KMS-11 (cell line): Measurements from ENCODE around the gene WIPF1.
A peak's percentile ranks its signal among the peaks of the same experiment; 100 is the strongest.

ENCODE experiments used
- H2AFZ ChIP-seq: fragments of 200-600 bp; sonication (generic); 2 replicates; pipeline ENCODE4 v1.6.1; 2016; ENCODE audit warnings: antibody characterized with exemption, mixed run types, low read depth
- H3K27ac ChIP-seq: fragments of 200-600 bp; sonication (generic); 2 replicates; pipeline ENCODE4 v1.6.1; 2016; ENCODE audit warnings: mild to moderate bottlenecking, mixed run types
- H3K27me3 ChIP-seq: fragments of 200-600 bp; sonication (generic); 2 replicates; pipeline ENCODE4 v1.6.1; 2017; ENCODE audit warnings: mild to moderate bottlenecking, low read depth, mixed run types, moderate library complexity; ENCODE audit not compliant: insufficient read depth
- H3K36me3 ChIP-seq: fragments of 200-600 bp; sonication (generic); 2 replicates; pipeline ENCODE4 v1.6.1; 2017; ENCODE audit warnings: mild to moderate bottlenecking, mixed run types; ENCODE audit not compliant: insufficient read depth
- H3K4me1 ChIP-seq: fragments of 200-600 bp; sonication (generic); 2 replicates; pipeline ENCODE4 v1.6.1; 2016; ENCODE audit warnings: mild to moderate bottlenecking, low read depth, mixed run types; ENCODE audit not compliant: poor library complexity, severe bottlenecking
- H3K4me2 ChIP-seq: fragments of 200-600 bp; sonication (generic); 2 replicates; pipeline ENCODE4 v1.7.0; 2016; ENCODE audit warnings: mild to moderate bottlenecking, mixed run types
- H3K4me3 ChIP-seq: fragments of 200-600 bp; sonication (generic); IDR thresholded peaks from 2 replicates; pipeline ENCODE4 v1.6.1; 2017; ENCODE audit warnings: low read depth, low read length, mixed read lengths; ENCODE audit not compliant: insufficient read depth
- H3K79me2 ChIP-seq: fragments of 200-600 bp; sonication (generic); 2 replicates; pipeline ENCODE4 v1.6.1; 2016; ENCODE audit warnings: low read depth, mixed run types; ENCODE audit not compliant: insufficient read depth
- H3K9ac ChIP-seq: fragments of 200-600 bp; sonication (generic); 2 replicates; pipeline ENCODE4 v1.6.1; 2016; ENCODE audit warnings: mild to moderate bottlenecking, mixed run types
- H4K20me1 ChIP-seq: fragments of 200-600 bp; sonication (generic); 2 replicates; pipeline ENCODE4 v1.6.1; 2016; ENCODE audit warnings: mild to moderate bottlenecking, mixed run types; ENCODE audit not compliant: insufficient read depth
- CTCF ChIP-seq: fragments of 200-600 bp; sonication (generic); conservative IDR thresholded peaks from 2 replicates; pipeline ENCODE4 v1.6.1; 2017; ENCODE audit warnings: low read depth, mild to moderate bottlenecking, antibody characterized with exemption, low read length, moderate library complexity, mixed read lengths

Gene WIPF1

GRCh38 chr2:174607989-174608865, 10.6 kb upstream of the WIPF1 start:
- Histone ChIP-seq H3K9ac (peak overlapping the region; percentile 59), H3K27ac (peak overlapping the region; percentile 94), H2AFZ (peak overlapping the region; percentile 41; the same call in 1 of the 2 replicates), H3K4me3 (no peak overlapping the region), H3K36me3 (no peaks in the 10 kb centered on the region), H3K27me3 (no peaks in the 10 kb centered on the region), H4K20me1 (no peaks in the 10 kb centered on the region), H3K79me2 (peaks cover 22% of the 10 kb centered on the region; the same call in 1 of the 2 replicates), H3K4me2 (peak overlapping the region; percentile 86), H3K4me1 (peaks cover 97% of the 10 kb centered on the region)
- TF ChIP-seq CTCF = no peak

GRCh38 chr2:174607584-174607983, 10.0 kb upstream of the WIPF1 start:
- Histone ChIP-seq H3K79me2 (peaks cover 16% of the 10 kb centered on the region; the same call in 1 of the 2 replicates), H3K4me1 (peaks cover 97% of the 10 kb centered on the region), H3K9ac (peak overlapping the region; percentile 59), H3K4me3 (no peak overlapping the region), H3K27ac (peak overlapping the region; percentile 94), H2AFZ (peak overlapping the region; percentile 41; the same call in 1 of the 2 replicates), H4K20me1 (no peaks in the 10 kb centered on the region), H3K4me2 (peak overlapping the region; percentile 86), H3K27me3 (no peaks in the 10 kb centered on the region), H3K36me3 (no peaks in the 10 kb centered on the region)
- TF ChIP-seq CTCF = no peak

GRCh38 chr2:174606336-174606735, 8.7 kb upstream of the WIPF1 start:
- H3K27me3 ChIP-seq = no peaks in the 10 kb centered on the region
- peak overlapping the region; percentile 94; the same call in 1 of the 2 replicates for H3K27ac ChIP-seq
- H3K4me3 ChIP-seq = peak overlapping the region; percentile 24
- TF ChIP-seq CTCF = no peak
- H3K79me2 ChIP-seq = 0 out of 2 replicates have a peak, but pooled peaks cover 7% of the 10 kb centered on the region
- no peak overlapping the region for H3K9ac ChIP-seq
- H3K4me2 ChIP-seq = peak overlapping the region; percentile 86
- H3K36me3 ChIP-seq = no peaks in the 10 kb centered on the region
- no peak overlapping the region for H2AFZ ChIP-seq
- peaks cover 88% of the 10 kb centered on the region for H3K4me1 ChIP-seq
- H4K20me1 ChIP-seq = no peaks in the 10 kb centered on the region

- Histone ChIP-seq H3K79me2 (0 out of 2 replicates have a peak, but pooled peaks cover 7% of the 10 kb centered on the region), H3K9ac (no peak overlapping the region), H3K4me1 (peaks cover 85% of the 10 kb centered on the region), H4K20me1 (no peaks in the 10 kb centered on the region), H2AFZ (no peak overlapping the region), H3K4me2 (peak overlapping the region; percentile 86), H3K27me3 (no peaks in the 10 kb centered on the region), H3K36me3 (no peaks in the 10 kb centered on the region), H3K4me3 (no peak overlapping the region), H3K27ac (peak overlapping the region; percentile 94; the same call in 1 of the 2 replicates)
- TF ChIP-seq CTCF = no peak; the same call in 1 of the 2 replicates
Measured at GRCh38 chr2:174605687-174606086, 8.1 kb upstream of the WIPF1 start.
